Renal cortex interstitium (tissue), 15 donors: ENCODE measurements around the gene GDF3. TPM values are rescaled to one million over a fixed set of nuclear protein-coding genes. Genes with fewer than 3 reads are reported as not detected.
"Not testable (repeated sequence)": the region's sequence is repeated elsewhere in the genome, so short reads cannot be mapped to it uniquely, and the experiment has no call there.

Experiments used
- DNase-seq, 11 donors: peaks; one replicate each; pipeline ENCODE4 v3.0.0-alpha.2; 2013; ENCODE audit warnings: low read depth in 9 of 11, low spot score in 4 of 11; ENCODE audit errors: extremely low read depth in 1 of 11
- long read RNA-seq, 16 experiments: transcript quantifications; one replicate each; lab custom pipeline, GENCODE V29; 2026
- polyA plus RNA-seq, 3 donors: library from polyadenylated mRNA; unstranded; fragments of 120-200 nt; gene quantifications; one replicate each; pipeline ENCODE4 v1.2.1, GENCODE V29; 2013; ENCODE audit not compliant: insufficient read length in 3 of 3

Gene GDF3
- polyA plus RNA-seq, result under 1 TPM; 0.20 to 0.83 (median 0.59) TPM
- long read RNA-seq, donor 1, result 0 reads
- long read RNA-seq, donor 2, result 0 reads
- long read RNA-seq, donor 3, partial matches to known transcripts, result 0 of 1 reads
- long read RNA-seq, donor 3, other reads (novel, unspliced or antisense), result 0 of 1 reads
- long read RNA-seq, donor 4, result 0 reads
- long read RNA-seq, donor 5, result 0 reads
- long read RNA-seq, donor 6, partial matches to known transcripts, result 0 of 1 reads
- long read RNA-seq, donor 6, other reads (novel, unspliced or antisense), result 0 of 1 reads
- long read RNA-seq, donor 7, result 0 reads
- long read RNA-seq, donor 8, result 0 reads
- long read RNA-seq, donor 9, result 0 reads
- long read RNA-seq, donor 10, result 0 reads
- long read RNA-seq, donor 11, result 0 reads
- long read RNA-seq, donor 12, partial matches to known transcripts, result 0 of 1 reads
- long read RNA-seq, donor 12, other reads (novel, unspliced or antisense), result 0 of 1 reads
- long read RNA-seq, donor 13, result 0 reads
- long read RNA-seq, donor 14, result 0 reads
- long read RNA-seq, donor 15, result 0 reads
- long read RNA-seq, donor 16, partial matches to known transcripts, result 0 of 2 reads
- long read RNA-seq, donor 16, other reads (novel, unspliced or antisense), result 0 of 2 reads

- DNase-seq, result peak in 6 of 11 donors; percentile 4 to 24 (median 12)
Measured at GRCh38 chr12:7695566-7696197, at the start of gene GDF3. TSS of gene GDF3 (minus strand) at chr12:7695775. CDS start at chr12:7695728, 47 bp downstream.

- no peak for DNase-seq
Measured at GRCh38 chr12:7732993-7733392, 37.4 kb upstream of the GDF3 start.

GRCh38 chr12:7731486-7731885, 35.9 kb upstream of the GDF3 start:
- DNase-seq, result peak in 9 of 11 donors; percentile 0 to 48 (median 19)

GRCh38 chr12:7730984-7731383, 35.4 kb upstream of the GDF3 start:
- not testable (repeated sequence) for DNase-seq

- no peak for DNase-seq
Measured at GRCh38 chr12:7729746-7730145, 34.2 kb upstream of the GDF3 start.

GRCh38 chr12:7723926-7724325, 28.4 kb upstream of the GDF3 start:
- no peak for DNase-seq

- no peak for DNase-seq
Measured at GRCh38 chr12:7719946-7720730, 24.6 kb upstream of the GDF3 start.

GRCh38 chr12:7716381-7716780, 20.8 kb upstream of the GDF3 start:
- DNase-seq, result no peak

GRCh38 chr12:7712841-7713442, 17.4 kb upstream of the GDF3 start:
- no peak for DNase-seq

- no peak for DNase-seq
Measured at GRCh38 chr12:7711133-7711532, 15.6 kb upstream of the GDF3 start, which contains the start of gene DPPA3. TSS of gene DPPA3 (plus strand) at chr12:7711433. CDS start at chr12:7711571, 138 bp downstream.

GRCh38 chr12:7709969-7710675, 14.5 kb upstream of the GDF3 start:
- no peak for DNase-seq

GRCh38 chr12:7705846-7706245, 10.3 kb upstream of the GDF3 start:
- no peak for DNase-seq

GRCh38 chr12:7695237-7695560, 376 bp downstream of the GDF3 start:
- DNase-seq, result peak in 1 of 11 donors; percentile 3

- DNase-seq, result no peak
Measured at GRCh38 chr12:7694556-7695236, 879 bp downstream of the GDF3 start.

- DNase-seq, result no peak
Measured at GRCh38 chr12:7693793-7694192, 1.8 kb downstream of the GDF3 start.

GRCh38 chr12:7681535-7681934, 14.0 kb downstream of the GDF3 start:
- no peak for DNase-seq

- DNase-seq, result no peak
Measured at GRCh38 chr12:7679251-7680045, 16.1 kb downstream of the GDF3 start.
